A549 (cell line): ENCODE measurements around the gene TCEA2. TPM values are rescaled to one million over a fixed set of nuclear protein-coding genes. Genes with fewer than 3 reads are reported as not detected.
"Not testable (repeated sequence)": the region's sequence is repeated elsewhere in the genome, so short reads cannot be mapped to it uniquely, and the experiment has no call there.

Experiments used
- ATAC-seq, 2 experiments: fragments of 200-7000 bp in 1 of 2; fragments of >200 bp in 1 of 2; cut with Nextera tagmentation in 1 of 2; cut with Tn5 transposase in 1 of 2; 3 replicates each; pipeline versions ENCODE4 v1.8.0 to v1.9.1; 2018 to 2020; ENCODE audit warnings: mild to moderate bottlenecking in 1 of 2, moderate library complexity in 1 of 2
- CTCF ChIA-PET: fragments of 300-600 bp; sonication (Branson Sonifier 250); formaldehyde crosslinking; extraction: SDS; loops from one replicate; lab custom pipeline; 2021; ENCODE audit warnings: antibody characterized with exemption, inconsistent platforms; lab: Yijun Ruan, JAX
- POLR2A ChIA-PET: fragments of 350-600 bp; formaldehyde crosslinking; extraction: SDS; loops from one replicate; lab custom pipeline; 2021; ENCODE audit warnings: antibody characterized with exemption, inconsistent platforms; lab: Yijun Ruan, JAX
- DNase-seq, 2 experiments: peaks; one replicate each; pipeline versions ENCODE4 v3.0.0 to v3.0.0-alpha.2; 2011 to 2016; ENCODE audit warnings: low read depth in 1 of 2, low spot score in 1 of 2
- FAIRE-seq: peaks from 2 replicates; lab custom pipeline; 2011; peaks lifted over from hg19 to GRCh38; lab: Jason Lieb, UNC
- H3K27ac ChIP-seq, 2 experiments: fragments of >200 bp; sonication (Bioruptor Twin); formaldehyde crosslinking; 3 replicates each; pipeline ENCODE4 v1.5.1; 2016 to 2017
- H3K4me1 ChIP-seq: fragments of >200 bp; sonication (Bioruptor Twin); formaldehyde crosslinking; 3 replicates; pipeline ENCODE4 v1.6.1; 2016
- H3K4me2 ChIP-seq: fragments of >200 bp; sonication (Bioruptor Twin); formaldehyde crosslinking; 3 replicates; pipeline ENCODE4 v1.6.1; 2016
- H3K4me3 ChIP-seq: fragments of >200 bp; sonication (Bioruptor Twin); formaldehyde crosslinking; 3 replicates; pipeline ENCODE4 v1.5.1; 2016
- H3K9me3 ChIP-seq: fragments of >200 bp; sonication (Bioruptor Twin); formaldehyde crosslinking; 3 replicates; pipeline ENCODE4 v1.6.1; 2016
- CBX8 ChIP-seq: fragments of 200-600 bp; sonication (generic); IDR thresholded peaks from 2 replicates; pipeline ENCODE4 v1.6.1; 2016
- E2F6 ChIP-seq: IDR thresholded peaks from 2 replicates; pipeline ENCODE4 v1.6.1; 2012; ENCODE audit warnings: low read depth, borderline replicate concordance
- EHMT2 ChIP-seq: fragments of 200-600 bp; sonication (generic); IDR thresholded peaks from 2 replicates; pipeline ENCODE4 v1.6.1; 2016; ENCODE audit warnings: antibody characterized with exemption, low read depth, mild to moderate bottlenecking, moderate library complexity
- EP300 ChIP-seq, 2 experiments: fragments of >200 bp; sonication (Bioruptor Twin); formaldehyde crosslinking; IDR thresholded peaks; 2 replicates in 1 of 2; 3 replicates in 1 of 2; pipeline ENCODE4 v1.6.1; 2016 to 2017
- NFE2L2 ChIP-seq: fragments of 150-350 bp; conservative IDR thresholded peaks from 2 replicates; pipeline ENCODE4 v1.6.1; 2014; ENCODE audit warnings: low read length
- PHF8 ChIP-seq: fragments of 200-600 bp; sonication (generic); IDR thresholded peaks from 2 replicates; pipeline ENCODE4 v1.6.1; 2016; ENCODE audit warnings: low read depth, mild to moderate bottlenecking, antibody characterized with exemption, moderate library complexity, borderline replicate concordance
- POLR2A ChIP-seq: IDR thresholded peaks from 2 replicates; pipeline ENCODE4 v1.6.1; 2012; ENCODE audit warnings: mild to moderate bottlenecking, low read length
- RAD21 ChIP-seq, 2 experiments: fragments of >200 bp in 1 of 2; sonication (Bioruptor Twin) in 1 of 2; formaldehyde crosslinking in 1 of 2; IDR thresholded peaks in 1 of 2; conservative IDR thresholded peaks in 1 of 2; 2 replicates in 1 of 2; 3 replicates in 1 of 2; pipeline ENCODE4 v1.6.1; 2012 to 2018; ENCODE audit warnings: inconsistent platforms in 1 of 2
- RCOR1 ChIP-seq: fragments of 150-350 bp; IDR thresholded peaks from 2 replicates; pipeline ENCODE4 v1.6.1; 2014; ENCODE audit warnings: antibody characterized with exemption, low read length, low read depth
- REST ChIP-seq: fragments of 200-600 bp; sonication (generic); IDR thresholded peaks from 2 replicates; pipeline ENCODE4 v1.6.1; 2016; ENCODE audit warnings: antibody characterized with exemption, mild to moderate bottlenecking, moderate library complexity
- RNF2 ChIP-seq: fragments of 200-600 bp; sonication (generic); IDR thresholded peaks from 2 replicates; pipeline ENCODE4 v1.6.1; 2016; ENCODE audit warnings: low read depth, mild to moderate bottlenecking, antibody characterized with exemption, moderate library complexity, borderline replicate concordance
- SREBF2 ChIP-seq: fragments of 450-650 bp; IDR thresholded peaks from 2 replicates; pipeline ENCODE4 v1.6.1; 2014; ENCODE audit warnings: mild to moderate bottlenecking, moderate library complexity
- TFCP2L1 ChIP-seq: fragments of 250-450 bp; sonication (Bioruptor Pico); IDR thresholded peaks from 2 replicates; pipeline ENCODE4 v1.5.0; 2021; ENCODE audit warnings: mild to moderate bottlenecking
- ZC3H11A ChIP-seq: fragments of 450-650 bp; IDR thresholded peaks from 2 replicates; pipeline ENCODE4 v1.6.1; 2014; ENCODE audit warnings: antibody characterized with exemption, mild to moderate bottlenecking
- WGBS: methylation state at CpG from one replicate; pipeline ENCODE4 v1.1.6; 2017; ENCODE audit errors: missing lambda C conversion rate; 5-methylcytosine and 5-hydroxymethylcytosine counted together
- polyA plus RNA-seq, 4 experiments: library from polyadenylated mRNA; depleted of rRNA in 3 of 4; stranded (reverse); fragments of >200 nt; fragmentation: RNase III in 1 of 4; extraction: RNeasy Plus Mini Kit Qiagen cat#74134 plus additional on column Dnase treatment in 1 of 4; gene quantifications; 2 replicates in 3 of 4; 3 replicates in 1 of 4; pipeline ENCODE4 v1.2.3, GENCODE V29; 2011 to 2017
- TF ChIP-seq, protein P1 (sequence below): IDR thresholded peaks from 2 replicates; pipeline ENCODE4 v1.6.1; 2012
- TF ChIP-seq, protein P2 (sequence below): fragments of >200 bp; sonication (Bioruptor Twin); formaldehyde crosslinking; IDR thresholded peaks from 2 replicates; pipeline ENCODE4 v1.6.1; 2016

TCEA2 gene
- polyA plus RNA-seq, 2 of the 4 experiments (the other 2 are of a cell fraction) = 11.2 to 29.8 TPM

- TF ChIP-seq RAD21 (conservative IDR thresholded peaks at IDR 0.05 in 1 of 2, IDR thresholded peaks at IDR 0.05 in 1 of 2) (no peak), EHMT2 (no peak), CBX8 (no peak), SREBF2 (no peak), POLR2A (no peak)
- TF ChIP-seq, all 56 proteins: peak for 0
Observed at GRCh38 chr20:64116016-64116415, 53.0 kb downstream of the TCEA2 start (continued).

GRCh38 chr20:64116541-64117431, 53.8 kb downstream of the TCEA2 start:
- no peak overlapping the region for H3K4me2 ChIP-seq
- no peaks in the 10 kb centered on the region for H3K4me1 ChIP-seq
- WGBS = 57% methylated on average over 16 of the region's 17 CpGs
- H3K27ac ChIP-seq = no peak overlapping the region
- DNase-seq = no peak
- FAIRE-seq = no peak
- ATAC-seq = no peak
- POLR2A ChIA-PET = no interaction called here
- CTCF ChIA-PET = interaction anchor here (0.6 to 7.6 kb wide), 9 partner anchors 10 to 137 kb away, joined by 3 to 58 read pairs (median 4); partner anchors contain the start of genes LKAAEAR1 and NPBWR2
- no peak overlapping the region for H3K4me3 ChIP-seq
- H3K9me3 ChIP-seq = no peaks in the 10 kb centered on the region
- no peak for TF ChIP-seq ZC3H11A
- TF ChIP-seq TFCP2L1 (CRISPR knock-in tag) = no peak
- no peak for TF ChIP-seq RCOR1
- TF ChIP-seq, protein P1, sequence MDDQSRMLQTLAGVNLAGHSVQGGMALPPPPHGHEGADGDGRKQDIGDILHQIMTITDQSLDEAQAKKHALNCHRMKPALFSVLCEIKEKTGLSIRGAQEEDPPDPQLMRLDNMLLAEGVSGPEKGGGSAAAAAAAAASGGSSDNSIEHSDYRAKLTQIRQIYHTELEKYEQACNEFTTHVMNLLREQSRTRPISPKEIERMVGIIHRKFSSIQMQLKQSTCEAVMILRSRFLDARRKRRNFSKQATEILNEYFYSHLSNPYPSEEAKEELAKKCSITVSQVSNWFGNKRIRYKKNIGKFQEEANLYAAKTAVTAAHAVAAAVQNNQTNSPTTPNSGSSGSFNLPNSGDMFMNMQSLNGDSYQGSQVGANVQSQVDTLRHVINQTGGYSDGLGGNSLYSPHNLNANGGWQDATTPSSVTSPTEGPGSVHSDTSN = no peak
- no peak for TF ChIP-seq E2F6
- TF ChIP-seq, protein P2, sequence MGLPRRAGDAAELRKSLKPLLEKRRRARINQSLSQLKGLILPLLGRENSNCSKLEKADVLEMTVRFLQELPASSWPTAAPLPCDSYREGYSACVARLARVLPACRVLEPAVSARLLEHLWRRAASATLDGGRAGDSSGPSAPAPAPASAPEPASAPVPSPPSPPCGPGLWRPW = no peak
- TF ChIP-seq REST = no peak
- no peak for TF ChIP-seq CBX8
- TF ChIP-seq NFE2L2 = no peak
- TF ChIP-seq PHF8 = no peak
- no peak for TF ChIP-seq EP300 (IDR thresholded peaks at IDR 0.05)
- no peak for TF ChIP-seq RNF2
- TF ChIP-seq SREBF2 = no peak
- TF ChIP-seq, all 56 proteins: peak for 0

DNA sequence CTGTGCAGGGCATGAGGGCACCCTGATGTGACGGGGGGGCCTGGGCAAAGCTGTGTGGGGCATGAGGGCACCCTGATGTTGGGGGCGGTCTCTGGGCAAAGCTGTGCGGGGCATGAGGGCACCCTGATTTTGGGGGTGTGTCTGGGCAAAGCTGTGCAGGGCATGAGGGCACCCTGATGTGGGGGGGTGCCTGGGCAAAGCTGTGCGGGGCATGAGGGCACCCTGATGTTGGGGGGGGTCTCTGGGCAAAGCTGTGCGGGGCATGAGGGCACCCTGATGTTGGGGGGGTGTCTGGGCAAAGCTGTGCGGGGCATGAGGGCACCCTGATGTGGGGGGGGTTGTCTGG, 54.4 kb downstream of the TCEA2 start:
- no CpG with 5 or more reads among the region's 6 CpGs for WGBS
- CTCF ChIA-PET = interaction anchor here (0.6 to 7.6 kb wide), 4 partner anchors 16 to 78 kb away, joined by 3 to 58 read pairs (median 11); partner anchors contain the start of gene LKAAEAR1
- H3K4me1 ChIP-seq, H3K4me2 ChIP-seq, POLR2A ChIA-PET, H3K27ac ChIP-seq, FAIRE-seq, H3K9me3 ChIP-seq, ATAC-seq, H3K4me3 ChIP-seq, DNase-seq: not testable (repeated sequence)
